ENCODE data around the gene NOP14. TPM values are rescaled to one million over a fixed set of nuclear protein-coding genes. Genes with fewer than 3 reads are reported as not detected.
A peak's percentile ranks its signal among the peaks of the same experiment; 100 is the strongest.

Gene NOP14
- total RNA-seq, 4 donors from 2014 or later = 16.7 to 21.1 (median 18.8) TPM

- no peak for DNase-seq (ENCODE audit: extremely low spot score)
- WGBS = 73% methylated on average over 3 of the region's 3 CpGs
- no peaks in the 10 kb centered on the region for H3K27me3 ChIP-seq
- H3K4me3 ChIP-seq = no peak overlapping the region
- H3K27ac ChIP-seq (replicated peaks in 1 of 4) = no peak overlapping the region
- no peaks in the 10 kb centered on the region for H3K9me3 ChIP-seq
- peaks cover 11 to 14% (median 13%) of the 10 kb centered on the region in 4 donors for H3K4me1 ChIP-seq
- peaks cover 51 to 87% (median 76%) of the 10 kb centered on the region in 4 donors for H3K36me3 ChIP-seq
- TF ChIP-seq CTCF (IDR thresholded peaks at IDR 0.05) = no peak
- no peak for TF ChIP-seq EP300 (IDR thresholded peaks at IDR 0.05)
- no peak for TF ChIP-seq POLR2A (IDR thresholded peaks at IDR 0.05; ENCODE audit: low read depth)
- no peak for TF ChIP-seq POLR2AphosphoS5 (IDR thresholded peaks at IDR 0.05)
- intact Hi-C loops (cut with DNase I) = no loop called here
Observed at GRCh38 chr4:2898001-2898400, 65.2 kb downstream of the NOP14 start.

- intact Hi-C loops (cut with DNase I) = no loop called here
- peaks cover 20 to 37% (median 27%) of the 10 kb centered on the region in 4 donors for H3K4me1 ChIP-seq
- WGBS = 36% methylated on average over 5 of the region's 5 CpGs
- DNase-seq (ENCODE audit: extremely low spot score) = no peak
- H3K9me3 ChIP-seq = no peaks in the 10 kb centered on the region
- TF ChIP-seq CTCF (IDR thresholded peaks at IDR 0.05) (no peak), POLR2A (IDR thresholded peaks at IDR 0.05; ENCODE audit: low read depth) (no peak), POLR2AphosphoS5 (IDR thresholded peaks at IDR 0.05) (no peak), EP300 (IDR thresholded peaks at IDR 0.05) (no peak)
- H3K36me3 ChIP-seq = peaks cover 28 to 59% (median 49%) of the 10 kb centered on the region in 4 donors
- H3K27ac ChIP-seq (replicated peaks in 1 of 4) = peak overlapping the region in 1 of 4 donors; percentile 8
- H3K4me3 ChIP-seq = no peak overlapping the region
- no peaks in the 10 kb centered on the region for H3K27me3 ChIP-seq
Observed at GRCh38 chr4:2893772-2894171, 69.4 kb downstream of the NOP14 start.

GRCh38 chr4:2891294-2891693, 71.9 kb downstream of the NOP14 start:
- Histone ChIP-seq H3K9me3 (no peaks in the 10 kb centered on the region), H3K36me3 (peaks cover 25 to 58% (median 48%) of the 10 kb centered on the region in 4 donors), H3K27ac (replicated peaks in 1 of 4) (no peak overlapping the region), H3K4me1 (peaks cover 20 to 50% (median 28%) of the 10 kb centered on the region in 4 donors), H3K4me3 (no peak overlapping the region), H3K27me3 (no peaks in the 10 kb centered on the region)
- WGBS = 80% methylated on average over 5 of the region's 5 CpGs
- intact Hi-C loops (cut with DNase I) = no loop called here
- DNase-seq (ENCODE audit: extremely low spot score) = no peak
- TF ChIP-seq POLR2AphosphoS5 (IDR thresholded peaks at IDR 0.05) (no peak), CTCF (IDR thresholded peaks at IDR 0.05) (no peak), EP300 (IDR thresholded peaks at IDR 0.05) (no peak), POLR2A (IDR thresholded peaks at IDR 0.05; ENCODE audit: low read depth) (no peak)

GRCh38 chr4:2888886-2889285, 74.3 kb downstream of the NOP14 start:
- Histone ChIP-seq H3K27me3 (no peaks in the 10 kb centered on the region), H3K27ac (replicated peaks in 1 of 4) (no peak overlapping the region), H3K4me3 (no peak overlapping the region), H3K9me3 (no peaks in the 10 kb centered on the region), H3K4me1 (peaks cover 16 to 45% (median 25%) of the 10 kb centered on the region in 4 donors), H3K36me3 (peaks cover 24 to 60% (median 50%) of the 10 kb centered on the region in 4 donors)
- TF ChIP-seq EP300 (IDR thresholded peaks at IDR 0.05) (no peak), CTCF (IDR thresholded peaks at IDR 0.05) (no peak), POLR2AphosphoS5 (IDR thresholded peaks at IDR 0.05) (no peak), POLR2A (IDR thresholded peaks at IDR 0.05; ENCODE audit: low read depth) (no peak)
- intact Hi-C loops (cut with DNase I) = no loop called here
- DNase-seq (ENCODE audit: extremely low spot score) = no peak
- 85% methylated on average over 3 of the region's 3 CpGs for WGBS

Other genes with a start within 250 kb of the NOP14 start
- gene TNIP2, start 207.1 kb downstream of the NOP14 start, total RNA-seq = 10 to 100 TPM; 56.1 to 85.5 (median 75.4) TPM
- gene SH3BP2, start 170.3 kb downstream of the NOP14 start, total RNA-seq = 10 to 100 TPM; 25.2 to 34.5 (median 31.5) TPM
- 100 to 1,000 TPM; 253 to 402 (median 311) TPM for gene ADD1, start 119.6 kb downstream of the NOP14 start, total RNA-seq
- 1 to 10 TPM; 4.8 to 8.0 (median 6.4) TPM for gene GRK4, start 165 bp upstream of the NOP14 start, total RNA-seq
- gene HTT-AS, start 111.1 kb upstream of the NOP14 start, total RNA-seq = not detected
- 10 to 100 TPM; 30.2 to 65.7 (median 49.3) TPM for gene HTT, start 111.3 kb upstream of the NOP14 start, total RNA-seq